A549 treated with GW870086 at 1 μM for 4 hours (cell line): ENCODE results near the gene SLC5A2. TPM values are rescaled to one million over a fixed set of nuclear protein-coding genes. Genes with fewer than 3 reads are reported as not detected.

Experiments
- total RNA-seq: library from RNA; stranded (reverse); fragments of 200-300 nt; extraction: Qiagen RNA extraction; gene quantifications from 5 replicates; pipeline ENCODE4 v1.2.3, GENCODE V29; 2022; ENCODE audit warnings: low read depth

The SLC5A2 gene
- total RNA-seq = 0.09 to 1.0 TPM (median 0.24 TPM) in 5 replicates

GRCh38 chr16:31483081-31483480 is at the start of gene SLC5A2:
Gene SLC5A2 (plus strand): TSS chr16:31483123. CDS start chr16:31483137, 14 bp downstream.

GRCh38 chr16:31458844-31459686 is 23.9 kb upstream of the SLC5A2 start, which contains the start of gene ARMC5:
Gene ARMC5 (plus strand): TSS chr16:31459501. CDS start chr16:31459525, 24 bp downstream.

GRCh38 chr16:31471875-31472708 is 10.8 kb upstream of the SLC5A2 start, which contains the start of gene TGFB1I1:
Gene TGFB1I1 (plus strand): TSS chr16:31472152. CDS start chr16:31472189, 37 bp downstream.

DNA sequence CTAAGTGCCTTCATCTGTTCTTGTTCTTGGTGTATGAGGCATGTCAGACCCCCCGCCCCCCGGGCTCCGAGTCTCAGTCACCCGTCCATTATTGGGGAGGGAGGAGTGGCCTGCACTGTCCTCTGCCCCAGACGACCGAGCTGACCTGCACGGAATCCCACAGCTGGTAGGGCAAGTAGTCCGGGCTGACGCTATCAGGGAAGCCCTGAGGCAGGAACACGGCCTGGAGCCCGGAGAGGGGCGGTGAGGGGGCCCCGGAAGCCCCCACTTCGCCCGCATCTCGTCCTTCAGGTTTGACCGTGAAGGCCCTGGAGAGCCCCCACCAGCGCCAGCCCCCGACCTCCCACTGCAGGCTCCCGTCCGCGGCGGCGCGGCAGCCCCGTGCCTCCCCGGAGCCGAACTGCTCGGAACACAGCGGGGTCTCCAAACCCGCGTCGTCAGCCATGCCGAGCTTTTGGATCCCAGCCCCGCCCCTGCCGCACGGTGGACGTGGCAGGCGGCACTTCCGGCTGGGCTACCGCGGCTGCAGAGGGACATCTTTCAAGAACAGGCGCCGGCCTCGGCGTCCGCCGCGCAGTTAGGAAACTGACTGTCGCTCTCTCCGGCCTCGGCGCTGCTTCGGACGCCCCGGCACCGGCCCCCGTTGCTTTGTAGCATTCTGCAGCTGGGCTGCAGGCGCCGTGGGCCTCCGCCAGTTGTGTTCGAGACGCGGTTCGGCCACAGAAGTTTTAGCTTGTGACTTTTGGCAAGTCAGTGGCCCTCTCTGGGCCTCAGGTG is 25.2 kb downstream of the SLC5A2 start, which contains the start of gene RUSF1:
RUSF1 (minus strand) TSS at position 463 of the 777 bp plus-strand sequence; CDS start at position 445, 18 bp downstream.

GRCh38 chr16:31527734-31528274 is 44.9 kb downstream of the SLC5A2 start, which contains the start of gene AHSP:
Gene AHSP (plus strand): TSS chr16:31527900. CDS start chr16:31528140, 240 bp downstream.

Other genes starting within 250 kb of the SLC5A2 start
- gene ITGAM, start 223.1 kb upstream of the SLC5A2 start, total RNA-seq = 0.91 to 2.1 TPM (median 1.8 TPM) in 5 replicates
- gene ITGAX, start 127.9 kb upstream of the SLC5A2 start, total RNA-seq = 1.0 to 2.4 TPM (median 1.3 TPM) in 5 replicates
- gene ITGAD, start 89.8 kb upstream of the SLC5A2 start, total RNA-seq = 0.07 TPM in 1 of 5 replicates, not detected in the others
- not detected in 5 replicates for gene COX6A2, start 54.8 kb upstream of the SLC5A2 start, total RNA-seq
- gene ZNF843, start 40.3 kb upstream of the SLC5A2 start, total RNA-seq = 0.06 to 0.24 TPM (median 0.13 TPM) in 5 replicates
- 7.1 to 14.6 TPM (median 10.8 TPM) in 5 replicates for gene ARMC5, start 23.6 kb upstream of the SLC5A2 start, total RNA-seq
- gene TGFB1I1, start 11.0 kb upstream of the SLC5A2 start, total RNA-seq = 42.6 to 65.2 TPM (median 48.3 TPM) in 5 replicates
- 40.2 to 51.2 TPM (median 48.8 TPM) in 5 replicates for gene RUSF1, start 25.3 kb downstream of the SLC5A2 start, total RNA-seq
- not detected in 5 replicates for gene AHSP, start 44.8 kb downstream of the SLC5A2 start, total RNA-seq